Measurements from ENCODE around the gene PLEKHD1.

Gene PLEKHD1

DNA sequence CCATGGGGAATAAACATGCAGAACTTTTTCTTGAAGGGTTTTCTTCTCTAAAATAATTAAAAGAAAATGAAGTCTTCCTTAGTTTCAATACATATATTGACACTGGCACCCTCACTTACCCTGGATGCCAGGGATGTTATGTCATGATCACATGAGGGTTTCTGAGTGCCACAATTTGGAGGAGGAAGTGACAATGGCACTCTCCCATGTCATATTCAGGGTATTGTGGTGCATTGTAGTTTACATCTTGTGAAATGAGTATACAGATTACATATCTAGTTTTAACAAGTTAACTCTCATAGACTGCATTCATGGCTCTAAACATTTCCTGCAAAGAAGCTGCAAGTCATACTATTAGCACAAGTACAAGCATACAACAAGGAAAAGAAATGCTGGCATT lies 52.4 kb downstream of the PLEKHD1 start:
- TF ChIP-seq, protein P1, sequence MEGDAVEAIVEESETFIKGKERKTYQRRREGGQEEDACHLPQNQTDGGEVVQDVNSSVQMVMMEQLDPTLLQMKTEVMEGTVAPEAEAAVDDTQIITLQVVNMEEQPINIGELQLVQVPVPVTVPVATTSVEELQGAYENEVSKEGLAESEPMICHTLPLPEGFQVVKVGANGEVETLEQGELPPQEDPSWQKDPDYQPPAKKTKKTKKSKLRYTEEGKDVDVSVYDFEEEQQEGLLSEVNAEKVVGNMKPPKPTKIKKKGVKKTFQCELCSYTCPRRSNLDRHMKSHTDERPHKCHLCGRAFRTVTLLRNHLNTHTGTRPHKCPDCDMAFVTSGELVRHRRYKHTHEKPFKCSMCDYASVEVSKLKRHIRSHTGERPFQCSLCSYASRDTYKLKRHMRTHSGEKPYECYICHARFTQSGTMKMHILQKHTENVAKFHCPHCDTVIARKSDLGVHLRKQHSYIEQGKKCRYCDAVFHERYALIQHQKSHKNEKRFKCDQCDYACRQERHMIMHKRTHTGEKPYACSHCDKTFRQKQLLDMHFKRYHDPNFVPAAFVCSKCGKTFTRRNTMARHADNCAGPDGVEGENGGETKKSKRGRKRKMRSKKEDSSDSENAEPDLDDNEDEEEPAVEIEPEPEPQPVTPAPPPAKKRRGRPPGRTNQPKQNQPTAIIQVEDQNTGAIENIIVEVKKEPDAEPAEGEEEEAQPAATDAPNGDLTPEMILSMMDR (IDR thresholded peaks at IDR 0.05) = no peak

DNA sequence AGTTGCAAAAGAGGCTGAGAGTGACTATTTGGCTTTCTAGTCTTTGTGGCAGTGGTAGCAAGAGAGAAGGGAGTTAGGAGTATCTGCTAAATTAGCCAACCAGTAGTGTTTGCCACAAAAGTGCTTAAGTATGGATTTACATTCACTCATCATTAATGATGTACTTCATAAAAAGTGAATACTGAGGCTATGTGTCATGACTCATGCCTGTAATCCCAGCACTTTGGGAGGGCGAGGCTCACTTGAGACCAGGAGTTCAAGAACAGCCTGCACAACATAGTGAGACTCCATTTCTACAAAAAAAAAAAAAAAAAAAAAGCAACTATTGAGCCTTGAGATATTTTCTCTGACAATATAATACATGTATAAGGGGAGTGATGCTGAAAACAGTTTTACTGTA lies 53.4 kb downstream of the PLEKHD1 start:
- TF ChIP-seq, protein P1 (IDR thresholded peaks at IDR 0.05) = no peak

DNA sequence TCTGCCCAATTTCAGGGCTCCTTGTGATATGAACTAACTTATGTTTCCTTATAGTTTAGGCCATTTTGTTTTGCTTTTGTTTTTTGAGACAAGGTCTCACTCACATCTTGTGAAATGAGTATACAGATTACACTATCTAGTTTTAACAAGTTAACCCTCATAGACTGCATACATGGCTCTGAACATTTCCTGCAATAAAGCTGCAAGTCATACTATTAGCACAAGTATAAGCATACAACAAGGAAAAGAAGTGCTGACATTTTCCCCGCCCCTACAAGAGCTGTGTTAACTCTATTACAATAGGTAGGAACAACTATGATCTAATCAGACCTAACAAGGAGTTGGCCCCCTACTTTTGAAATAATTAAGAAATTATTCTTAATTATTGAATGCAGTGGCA lies 54.2 kb downstream of the PLEKHD1 start:
- TF ChIP-seq, protein P1 (IDR thresholded peaks at IDR 0.05) = no peak

DNA sequence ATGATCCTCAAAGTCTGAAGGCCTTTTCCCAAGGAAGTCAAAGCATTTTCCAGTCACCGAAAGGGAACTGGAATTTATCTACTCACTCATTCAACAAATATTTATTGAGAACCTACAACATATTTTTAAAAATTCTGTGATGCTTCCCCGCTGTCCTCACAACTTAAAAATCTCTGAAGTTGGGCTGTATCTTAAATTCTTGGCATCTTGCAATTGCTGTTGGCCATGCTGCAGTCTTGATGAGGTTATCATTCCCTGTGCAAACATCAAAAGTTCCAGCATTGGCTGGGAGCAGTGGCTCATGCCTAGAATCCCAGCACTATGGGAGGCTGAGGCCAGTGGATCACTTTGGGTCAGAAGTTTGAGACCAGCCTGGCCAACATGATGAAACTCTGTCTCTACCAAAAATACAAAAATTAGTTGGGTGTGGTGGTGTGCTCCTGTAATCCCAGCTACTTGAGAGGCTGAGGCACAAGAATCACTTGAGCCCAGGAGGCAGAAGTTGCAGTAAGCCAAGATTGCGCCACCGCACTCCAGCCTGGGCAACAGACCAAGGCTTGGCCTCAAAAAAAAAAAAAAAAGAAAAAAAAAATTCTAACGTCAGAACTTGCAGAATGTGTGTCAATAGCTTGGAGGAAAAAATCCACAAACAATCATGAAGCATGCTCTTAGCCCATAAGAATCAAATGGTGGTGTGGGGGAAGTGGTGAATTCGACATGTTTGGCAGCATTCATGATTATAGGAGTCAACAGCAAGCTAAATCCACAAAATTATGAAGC lies 55.3 kb downstream of the PLEKHD1 start:
- TF ChIP-seq, protein P1 (IDR thresholded peaks at IDR 0.05) = no peak

DNA sequence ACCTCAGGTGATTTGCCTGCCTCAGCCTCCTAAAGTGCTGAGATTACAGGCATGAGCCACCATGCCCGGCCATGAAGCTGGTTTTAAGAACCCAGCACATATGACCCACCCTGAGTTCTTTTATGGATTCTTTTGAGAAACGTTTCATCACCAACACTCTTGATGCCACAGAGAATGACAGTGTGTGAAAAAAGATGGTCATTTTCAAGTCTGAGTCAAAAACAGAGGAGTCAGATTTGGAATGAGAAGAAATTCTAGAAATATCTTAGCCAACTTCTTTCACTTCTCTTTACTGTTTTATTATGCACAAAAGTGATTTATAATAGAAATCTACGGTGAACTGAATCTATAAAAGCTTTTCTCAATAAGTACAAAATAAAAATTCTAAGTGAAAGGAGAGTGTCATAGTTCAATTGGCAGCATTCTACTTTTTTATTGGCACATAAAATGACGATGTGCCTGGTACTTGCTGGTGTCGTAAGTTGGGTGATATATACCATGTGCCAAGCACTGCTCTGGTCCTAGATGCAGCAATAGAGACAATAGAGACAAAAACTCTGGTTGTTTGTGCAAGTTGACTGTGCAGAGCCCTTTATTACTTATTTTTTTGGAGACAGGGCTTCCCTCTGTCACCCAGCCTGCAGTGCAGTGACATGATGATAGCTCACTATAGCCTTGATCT lies 56.3 kb downstream of the PLEKHD1 start:
- TF ChIP-seq, protein P1 (IDR thresholded peaks at IDR 0.05) = no peak

DNA sequence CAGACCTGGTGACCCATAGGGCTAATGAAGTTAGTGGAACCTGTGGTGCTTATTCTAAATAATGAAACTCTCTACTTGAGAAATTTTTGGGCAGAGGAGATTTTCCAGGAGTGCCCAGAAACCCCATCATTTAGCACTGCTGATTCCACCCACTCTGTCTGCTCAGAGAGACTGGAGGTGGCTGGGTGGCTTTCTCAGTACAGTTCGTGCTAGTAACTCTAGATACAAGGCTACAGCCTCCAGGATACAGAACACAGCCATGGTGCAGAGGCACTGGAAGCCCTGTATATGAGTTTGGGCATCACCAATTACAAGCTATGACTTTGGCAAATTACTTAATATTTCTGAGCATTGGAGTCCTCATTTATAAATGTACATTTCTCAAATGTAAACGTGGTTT lies 57.8 kb downstream of the PLEKHD1 start:
- TF ChIP-seq, protein P1 (IDR thresholded peaks at IDR 0.05) = no peak

DNA sequence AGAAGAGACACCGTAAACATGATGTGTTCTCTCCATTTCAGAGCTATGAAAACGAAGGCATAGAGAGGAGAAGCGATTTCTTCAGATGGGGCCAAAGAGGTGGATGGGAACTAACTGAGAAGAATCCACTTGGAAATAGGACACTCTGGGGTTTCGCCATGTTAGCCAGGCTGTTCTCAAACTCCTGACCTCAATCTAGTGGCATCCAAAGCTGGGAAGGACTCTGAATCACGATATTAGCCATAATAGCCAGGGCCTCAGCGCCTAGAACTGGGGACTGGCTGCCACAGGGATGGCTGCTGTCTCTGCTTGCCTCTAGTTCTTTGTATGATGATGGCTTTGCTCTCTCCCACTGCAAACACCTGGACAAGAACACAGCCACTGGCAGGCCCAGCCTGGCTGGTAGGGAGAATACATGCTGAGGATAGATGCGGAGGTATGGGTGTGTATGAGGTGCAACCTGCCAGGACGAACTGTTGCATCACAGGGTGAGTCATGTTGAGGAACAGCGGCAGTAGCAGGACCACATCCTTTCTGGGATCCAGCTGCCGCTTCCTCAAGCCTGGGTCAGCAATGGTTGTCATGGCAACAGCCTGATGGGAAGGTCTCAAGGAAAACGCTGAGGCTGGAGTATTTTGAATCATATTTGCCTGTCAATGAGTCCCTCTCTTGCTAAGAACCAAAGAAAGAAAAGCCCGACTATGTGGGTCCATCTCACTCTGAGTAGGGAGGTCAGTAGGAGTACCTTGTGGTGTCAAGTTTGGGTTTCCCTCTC lies 59.0 kb downstream of the PLEKHD1 start:
- TF ChIP-seq, protein P1 (IDR thresholded peaks at IDR 0.05) = no peak

Data from LNCAP (cell line).